Ovary (tissue), 9 donors: ENCODE measurements around the gene ADAMTS2. TPM values are rescaled to one million over a fixed set of nuclear protein-coding genes. Genes with fewer than 3 reads are reported as not detected.
"Not testable (repeated sequence)": the region's sequence is repeated elsewhere in the genome, so short reads cannot be mapped to it uniquely, and the experiment has no call there.

ENCODE experiments used
- DNase-seq, 5 donors: peaks; one replicate each; pipeline ENCODE4 v3.0.0-alpha.2; 2019 to 2020
- H3K27ac ChIP-seq, 2 donors: fragments of 200-600 bp; one replicate each; pipeline versions ENCODE4 v1.5.1 to v1.8.0; 2019 to 2022
- H3K27me3 ChIP-seq: fragments of 200-600 bp; one replicate; pipeline ENCODE4 v1.8.0; 2022
- H3K36me3 ChIP-seq: fragments of 200-600 bp; sonication (generic); one replicate; pipeline ENCODE4 v1.5.1; 2019
- H3K4me1 ChIP-seq: one replicate; pipeline ENCODE4 v1.8.1; 2013; ENCODE audit warnings: mild to moderate bottlenecking, moderate library complexity; ENCODE audit not compliant: insufficient read depth
- H3K4me3 ChIP-seq: fragments of 200-600 bp; sonication (generic); one replicate; pipeline ENCODE4 v1.5.1; 2017
- H3K9me3 ChIP-seq, 2 donors: fragments of 200-600 bp in 1 of 2; sonication (generic) in 1 of 2; one replicate each; pipeline versions ENCODE4 v1.5.1 to v1.8.1; 2013 to 2019; ENCODE audit warnings: mild to moderate bottlenecking in 1 of 2, moderate library complexity in 1 of 2
- EP300 ChIP-seq: sonication (generic); formaldehyde crosslinking; IDR thresholded peaks from one replicate; pipeline ENCODE4 v1.6.1; 2017; ENCODE audit warnings: antibody characterized with exemption
- POLR2A ChIP-seq: fragments of 450-650 bp; IDR thresholded peaks from one replicate; pipeline ENCODE4 v1.6.1; 2017; ENCODE audit warnings: antibody characterized with exemption, mild to moderate bottlenecking, moderate library complexity
- WGBS, 3 donors: extraction: QIAGEN DNeasy Blood & Tissue Kit in 1 of 3; methylation state at CpG; one replicate each; pipeline versions ENCODE4 v1.1.5 to v1.1.7; 2013 to 2017; 5-methylcytosine and 5-hydroxymethylcytosine counted together
- intact Hi-C, 4 donors: fragments of 100-400 bp; cut with DNase I; formaldehyde crosslinking; loops; one replicate each; pipeline versions ENCODE4 v1.11.0 to v1.15.1; 2022 to 2023
- polyA plus RNA-seq, 2 donors: library from polyadenylated mRNA; stranded (reverse); fragments of 200-250 nt in 1 of 2; fragments of 350-450 nt in 1 of 2; fragmentation: Illumina TruSeq in 1 of 2; extraction: RNeasy Lipid Tissue Mini Kit (QIAGEN cat#74804) in 1 of 2; gene quantifications; one replicate each; pipeline ENCODE4 v1.2.3, GENCODE V29; 2013 to 2014
- total RNA-seq, 7 donors: library from RNA; depleted of rRNA in 2 of 7; stranded (reverse); fragments of >200 nt in 2 of 7; fragmentation: NEBNext Ultra II Directional in 3 of 7; extraction: Animal tissue kit (Norgen Biotek cat#: 25700) in 3 of 7; gene quantifications; one replicate each; pipeline versions ENCODE4 v1.1.0 to v1.2.4, GENCODE V29; 2016 to 2023
- TF ChIP-seq, protein P1 (sequence below), 3 donors: fragments of 450-650 bp in 2 of 3; fragments of 200-600 bp in 1 of 3; IDR thresholded peaks; one replicate each; pipeline versions ENCODE4 v1.5.1 to v1.8.0; 2016 to 2022; ENCODE audit warnings: antibody characterized with exemption in 3 of 3, mild to moderate bottlenecking in 1 of 3
- donor health status: DM: no; HTN: no; CAD: no; lungs with moderate emphysema.
- donor health status: DM: no; HTN: no; CAD: no.
- donor health status: Bipolar disorder and iron deficiency.
- donor health status: DM: yes; HTN: yes; CAD: no.
- donor health status: DM: no; HTN: no; CAD: no.
- donor health status: DM: yes; HTN: yes; CAD: no.

ADAMTS2 gene
- total and polyA plus RNA-seq, 9 donors: 7.9 to 31.8 (median 11.5) TPM

DNA sequence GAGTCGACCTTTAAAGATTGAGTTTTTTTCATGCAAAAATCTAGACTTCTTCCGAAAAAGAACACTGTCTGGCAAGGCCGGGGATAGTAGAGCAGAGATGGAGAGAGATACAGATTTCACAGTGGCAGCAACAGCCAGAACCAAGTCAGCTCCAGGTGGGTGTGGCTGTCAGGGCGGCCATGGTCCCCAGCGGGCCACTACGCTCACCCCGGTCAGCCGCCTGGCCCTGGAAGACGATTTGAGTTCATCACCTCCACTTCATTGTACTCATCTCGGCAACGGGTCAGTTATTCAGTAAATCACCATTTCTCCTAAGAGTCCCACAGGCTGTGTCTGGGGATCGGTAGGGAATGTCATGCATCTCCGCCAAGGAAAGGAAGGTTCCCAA is 232.1 kb downstream of the ADAMTS2 start:
- H3K9me3 ChIP-seq: peaks cover 0 to 22% of the 10 kb centered on the region in 2 donors
- 93 to 95% (median 95%) methylated on average over 13 of the region's 13 CpGs for WGBS, 3 donors
- H3K4me1 ChIP-seq: no peaks in the 10 kb centered on the region
- TF ChIP-seq, protein P1, sequence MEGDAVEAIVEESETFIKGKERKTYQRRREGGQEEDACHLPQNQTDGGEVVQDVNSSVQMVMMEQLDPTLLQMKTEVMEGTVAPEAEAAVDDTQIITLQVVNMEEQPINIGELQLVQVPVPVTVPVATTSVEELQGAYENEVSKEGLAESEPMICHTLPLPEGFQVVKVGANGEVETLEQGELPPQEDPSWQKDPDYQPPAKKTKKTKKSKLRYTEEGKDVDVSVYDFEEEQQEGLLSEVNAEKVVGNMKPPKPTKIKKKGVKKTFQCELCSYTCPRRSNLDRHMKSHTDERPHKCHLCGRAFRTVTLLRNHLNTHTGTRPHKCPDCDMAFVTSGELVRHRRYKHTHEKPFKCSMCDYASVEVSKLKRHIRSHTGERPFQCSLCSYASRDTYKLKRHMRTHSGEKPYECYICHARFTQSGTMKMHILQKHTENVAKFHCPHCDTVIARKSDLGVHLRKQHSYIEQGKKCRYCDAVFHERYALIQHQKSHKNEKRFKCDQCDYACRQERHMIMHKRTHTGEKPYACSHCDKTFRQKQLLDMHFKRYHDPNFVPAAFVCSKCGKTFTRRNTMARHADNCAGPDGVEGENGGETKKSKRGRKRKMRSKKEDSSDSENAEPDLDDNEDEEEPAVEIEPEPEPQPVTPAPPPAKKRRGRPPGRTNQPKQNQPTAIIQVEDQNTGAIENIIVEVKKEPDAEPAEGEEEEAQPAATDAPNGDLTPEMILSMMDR (IDR thresholded peaks at IDR 0.05): no peak
- TF ChIP-seq POLR2A (no peak), EP300 (no peak)
- H3K4me3 ChIP-seq: no peak overlapping the region
- DNase-seq: no peak
- no peaks in the 10 kb centered on the region for H3K36me3 ChIP-seq
- intact Hi-C loops: no loop called here
- H3K27ac ChIP-seq: no peak overlapping the region
- H3K27me3 ChIP-seq: no peaks in the 10 kb centered on the region

DNA sequence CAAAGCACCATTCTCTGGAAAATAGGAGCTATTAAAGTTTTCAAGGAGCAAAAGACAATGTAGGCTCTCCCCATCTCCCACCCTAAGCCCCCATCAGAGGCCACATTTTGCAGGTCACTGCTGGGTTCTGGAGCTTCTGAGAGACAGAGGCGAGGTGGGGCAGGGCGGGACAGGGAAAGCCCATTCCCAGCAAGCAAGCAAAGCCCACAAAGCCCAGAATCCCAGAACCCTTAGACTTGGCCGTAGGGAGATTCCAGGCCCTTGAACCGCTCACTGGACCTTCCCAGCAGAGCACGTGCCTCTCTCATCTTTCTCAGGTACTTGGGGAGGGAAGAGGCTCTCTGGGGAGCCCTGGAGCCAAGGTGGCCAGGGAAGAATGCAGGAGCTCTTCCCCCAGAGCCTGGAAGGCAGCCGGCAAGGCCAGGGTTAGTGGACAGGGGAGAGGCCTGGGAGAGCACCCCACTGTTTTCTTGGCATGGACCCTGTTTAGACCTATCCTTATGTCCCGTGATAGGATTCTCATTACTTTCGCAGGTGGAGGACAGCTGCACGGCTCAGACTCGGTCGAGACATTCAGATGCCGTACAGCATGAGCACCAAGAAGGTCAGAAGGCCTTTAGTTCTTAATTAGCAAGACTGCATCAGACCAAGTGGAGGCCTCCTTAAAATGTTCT is 232.7 kb downstream of the ADAMTS2 start:
- Histone ChIP-seq H3K4me3 (no peak overlapping the region), H3K4me1 (no peaks in the 10 kb centered on the region), H3K36me3 (no peaks in the 10 kb centered on the region), H3K27ac (no peak overlapping the region), H3K27me3 (no peaks in the 10 kb centered on the region), H3K9me3 (peaks cover 0 to 22% of the 10 kb centered on the region in 2 donors)
- TF ChIP-seq, protein P1 (IDR thresholded peaks at IDR 0.05): no peak
- TF ChIP-seq EP300: no peak
- no peak for TF ChIP-seq POLR2A
- DNase-seq: no peak
- intact Hi-C loops: no loop called here
- WGBS, 3 donors: 94 to 96% (median 95%) methylated on average over 12 of the region's 12 CpGs

DNA sequence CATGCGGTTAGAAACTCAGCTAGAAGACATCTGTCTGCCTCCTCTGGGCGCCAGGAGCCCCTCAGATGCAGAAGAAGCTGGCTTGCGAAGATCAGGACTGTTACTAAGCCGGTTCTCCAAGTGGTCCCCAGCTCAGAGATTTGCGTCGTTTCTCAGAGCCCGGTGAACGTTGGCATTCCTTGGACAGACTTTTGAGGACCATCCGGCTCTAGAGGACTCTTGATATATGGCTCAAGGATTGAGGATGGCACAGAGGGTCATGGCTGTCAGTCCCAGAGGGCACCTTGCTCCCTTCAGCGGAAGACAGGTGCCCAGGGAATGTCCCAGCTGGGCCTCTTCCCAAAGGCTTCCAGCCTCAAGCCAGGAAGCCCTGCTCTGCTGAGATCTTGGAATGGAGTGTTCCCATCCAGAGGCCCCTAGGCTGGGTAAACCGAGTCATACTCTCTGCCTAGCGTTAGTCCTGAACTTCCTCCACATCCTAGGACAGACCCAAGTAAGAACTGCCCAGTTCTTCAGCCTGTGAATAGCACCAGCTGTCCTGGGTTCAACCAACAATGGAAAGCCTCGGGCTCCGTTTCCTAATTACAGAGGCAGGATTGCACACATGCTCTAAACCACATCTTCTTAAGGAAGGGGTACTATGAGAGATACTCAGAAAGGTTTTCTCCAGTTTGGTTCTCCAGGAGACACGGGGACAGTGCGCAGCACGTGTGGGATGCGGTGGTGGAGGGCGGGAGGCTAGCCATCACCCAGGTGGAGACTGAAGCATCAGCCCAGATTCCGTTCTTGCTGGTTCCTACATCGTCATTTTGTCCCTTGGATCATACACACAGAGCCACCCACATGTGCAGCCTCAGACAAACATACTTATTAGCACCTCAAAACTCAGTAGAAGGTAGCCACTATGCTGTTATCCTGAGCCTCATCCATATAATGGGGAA is 233.7 kb downstream of the ADAMTS2 start:
- peaks cover 0 to 22% of the 10 kb centered on the region in 2 donors for H3K9me3 ChIP-seq
- H3K4me1 ChIP-seq: no peaks in the 10 kb centered on the region
- H3K4me3 ChIP-seq: no peak overlapping the region
- no peak for DNase-seq
- TF ChIP-seq POLR2A (no peak), EP300 (no peak)
- TF ChIP-seq, protein P1 (IDR thresholded peaks at IDR 0.05): no peak
- H3K27me3 ChIP-seq: no peaks in the 10 kb centered on the region
- no peaks in the 10 kb centered on the region for H3K36me3 ChIP-seq
- H3K27ac ChIP-seq: no peak overlapping the region
- intact Hi-C loops: no loop called here
- 90 to 93% (median 91%) methylated on average over 21 of the region's 21 CpGs for WGBS, 3 donors

DNA sequence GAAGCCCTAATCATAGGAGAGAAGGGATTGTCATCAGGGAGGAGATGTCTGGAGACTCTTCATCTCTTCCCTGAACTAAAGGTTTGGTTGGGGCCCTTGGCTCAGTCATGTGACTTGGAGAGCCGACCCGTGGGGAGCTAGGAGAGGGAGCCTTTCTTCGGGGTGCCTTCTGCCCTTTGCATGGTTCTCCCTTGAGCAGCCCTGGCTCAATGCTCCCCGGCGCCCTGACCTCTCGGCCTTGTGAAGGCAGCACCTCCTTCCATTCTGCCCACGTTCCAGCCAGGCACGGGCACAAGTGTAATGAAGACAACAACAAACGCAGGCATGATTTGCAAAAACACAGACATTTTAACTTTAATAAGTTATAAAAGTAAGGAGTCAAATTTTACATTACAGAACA is 234.7 kb downstream of the ADAMTS2 start:
- no peak overlapping the region for H3K27ac ChIP-seq
- no peaks in the 10 kb centered on the region for H3K27me3 ChIP-seq
- H3K36me3 ChIP-seq: no peaks in the 10 kb centered on the region
- TF ChIP-seq, protein P1 (IDR thresholded peaks at IDR 0.05): no peak
- no peak for TF ChIP-seq EP300
- no peak for TF ChIP-seq POLR2A
- no peak overlapping the region for H3K4me3 ChIP-seq
- intact Hi-C loops: no loop called here
- H3K9me3 ChIP-seq: peaks cover 0 to 22% of the 10 kb centered on the region in 2 donors
- WGBS, 3 donors: 91 to 93% (median 93%) methylated on average over 9 of the region's 9 CpGs
- DNase-seq: no peak
- no peaks in the 10 kb centered on the region for H3K4me1 ChIP-seq

DNA sequence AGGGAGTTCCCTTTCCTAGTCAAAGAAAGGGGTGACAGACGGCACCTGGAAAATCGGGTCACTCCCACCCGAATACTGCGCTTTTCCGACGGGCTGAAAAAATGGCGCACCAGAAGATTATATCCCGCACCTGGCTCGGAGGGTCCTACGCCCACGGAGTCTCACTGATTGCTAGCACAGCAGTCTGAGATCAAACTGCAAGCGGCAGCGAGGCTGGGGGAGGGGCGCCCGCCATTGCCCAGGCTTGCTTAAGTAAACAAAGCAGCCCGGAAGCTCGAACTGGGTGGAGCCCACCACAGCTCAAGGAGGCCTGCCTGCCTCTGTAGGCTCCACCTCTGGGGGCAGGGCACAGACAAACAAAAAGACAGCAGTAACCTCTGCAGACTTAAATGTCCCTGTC is 244.0 kb downstream of the ADAMTS2 start:
- H3K36me3 ChIP-seq, H3K4me1 ChIP-seq, intact Hi-C loops, H3K27ac ChIP-seq, DNase-seq, H3K4me3 ChIP-seq, H3K27me3 ChIP-seq: not testable (repeated sequence)
- H3K9me3 ChIP-seq: peaks cover 0 to 26% of the 10 kb centered on the region in 2 donors
- WGBS, 3 donors: 92 to 96% (median 92%) methylated on average over 17 of the region's 17 CpGs
